Measurements from ENCODE around the gene ARHGAP24.
A peak's percentile ranks its signal among the peaks of the same experiment; 100 is the strongest.

Gene ARHGAP24

GRCh38 chr4:86026720-86027119 is 551.8 kb downstream of the ARHGAP24 start:
- DNase-seq (ENCODE audit: low spot score) = no peak

- DNase-seq (ENCODE audit: low spot score) = no peak
These were observed 557.0 kb downstream of the ARHGAP24 start for GRCh38 chr4:86031927-86032326.

GRCh38 chr4:86032476-86033022 is 557.6 kb downstream of the ARHGAP24 start:
- peak; percentile 64 for DNase-seq (ENCODE audit: low spot score)

GRCh38 chr4:86033171-86033570 is 558.2 kb downstream of the ARHGAP24 start:
- no peak for DNase-seq (ENCODE audit: low spot score)

- no peak for DNase-seq (ENCODE audit: low spot score)
These were observed 559.7 kb downstream of the ARHGAP24 start for GRCh38 chr4:86034616-86035015.

- DNase-seq (ENCODE audit: low spot score) = no peak
These were observed 560.7 kb downstream of the ARHGAP24 start for GRCh38 chr4:86035688-86036087.

- no peak for DNase-seq (ENCODE audit: low spot score)
These were observed 561.8 kb downstream of the ARHGAP24 start for GRCh38 chr4:86036736-86037135.

GRCh38 chr4:86038037-86038436 is 563.1 kb downstream of the ARHGAP24 start:
- no peak for DNase-seq (ENCODE audit: low spot score)

- no peak for DNase-seq (ENCODE audit: low spot score)
These were observed 569.0 kb downstream of the ARHGAP24 start for GRCh38 chr4:86043755-86044592.

- DNase-seq (ENCODE audit: low spot score) = no peak
These were observed 569.6 kb downstream of the ARHGAP24 start for GRCh38 chr4:86044593-86044985.

GRCh38 chr4:86048426-86048825 is 573.5 kb downstream of the ARHGAP24 start:
- no peak for DNase-seq (ENCODE audit: low spot score)

GRCh38 chr4:86050496-86050895 is 575.5 kb downstream of the ARHGAP24 start:
- DNase-seq (ENCODE audit: low spot score) = no peak
